Thoracic aorta (tissue), 2 donors: ENCODE results near the gene SLC48A1. TPM values are rescaled to one million over a fixed set of nuclear protein-coding genes. Genes with fewer than 3 reads are reported as not detected.

Source experiments
- ATAC-seq: fragments of 150-250 bp; one replicate; pipeline ENCODE4 v1.8.0; 2017; ENCODE audit warnings: low read depth; ENCODE audit not compliant: insufficient number of reproducible peaks, low FRiP score
- DNase-seq: peaks from one replicate; pipeline ENCODE4 v3.0.0-alpha.2; 2020; ENCODE audit warnings: low spot score
- H3K27ac ChIP-seq, 2 donors: fragments of 200-600 bp; sonication (generic); 1 replicate in 1 of 2; 2 replicates in 1 of 2; pipeline ENCODE4 v1.5.1; 2016; ENCODE audit warnings: mild to moderate bottlenecking in 2 of 2, moderate library complexity in 2 of 2
- H3K27me3 ChIP-seq: fragments of 200-600 bp; sonication (generic); replicated peaks from 2 replicates; pipeline ENCODE4 v1.6.0; 2016; ENCODE audit warnings: mild to moderate bottlenecking; ENCODE audit not compliant: insufficient read depth
- H3K36me3 ChIP-seq: fragments of 200-600 bp; sonication (generic); one replicate; pipeline ENCODE4 v1.5.1; 2016
- H3K4me1 ChIP-seq, 2 donors: fragments of 200-600 bp; sonication (generic); 1 replicate in 1 of 2; 2 replicates in 1 of 2; pipeline versions ENCODE4 v1.5.1 to v1.6.0; 2016; ENCODE audit warnings: low read depth in 2 of 2, mild to moderate bottlenecking in 1 of 2; ENCODE audit not compliant: control insufficient read depth in 1 of 2
- H3K4me3 ChIP-seq: fragments of 200-600 bp; sonication (generic); 2 replicates; pipeline ENCODE4 v1.5.1; 2016; ENCODE audit warnings: mild to moderate bottlenecking
- H3K9me3 ChIP-seq: fragments of 200-600 bp; sonication (generic); 2 replicates; pipeline ENCODE4 v1.5.1; 2016
- CTCF ChIP-seq: fragments of 200-600 bp; sonication (generic); IDR thresholded peaks from one replicate; pipeline ENCODE4 v1.5.1; 2019; ENCODE audit warnings: antibody characterized with exemption
- total RNA-seq, 2 donors: library from RNA; depleted of rRNA; stranded (reverse); fragments of >200 nt; gene quantifications; one replicate each; pipeline versions ENCODE4 v1.1.0 to v1.2.3, GENCODE V29; 2016

The SLC48A1 gene
- total RNA-seq, 2 donors from 2014 or later, result 60.5 to 107 TPM

- Histone ChIP-seq H3K4me1 (peaks cover 62 to 78% of the 10 kb centered on the region in 2 donors), H3K27ac (peak overlapping the region; percentile 98 to 99), H3K9me3 (no peaks in the 10 kb centered on the region), H3K27me3 (no peaks in the 10 kb centered on the region), H3K36me3 (no peaks in the 10 kb centered on the region), H3K4me3 (no peak overlapping the region)
- ATAC-seq (no peak), DNase-seq (no peak)
- TF ChIP-seq CTCF, result no peak
These were observed 49.8 kb downstream of the SLC48A1 start for GRCh38 chr12:47822863-47823262.

GRCh38 chr12:47823422-47824086, 50.5 kb downstream of the SLC48A1 start:
- H3K4me3 ChIP-seq, result no peak overlapping the region
- ATAC-seq (no peak), DNase-seq (no peak)
- H3K4me1 ChIP-seq, result peaks cover 63 to 78% of the 10 kb centered on the region in 2 donors
- H3K27me3 ChIP-seq, result no peaks in the 10 kb centered on the region
- H3K27ac ChIP-seq, result peak overlapping the region; percentile 98 to 99
- H3K9me3 ChIP-seq, result no peaks in the 10 kb centered on the region
- TF ChIP-seq CTCF, result no peak
- no peaks in the 10 kb centered on the region for H3K36me3 ChIP-seq

GRCh38 chr12:47824198-47824597, 51.2 kb downstream of the SLC48A1 start:
- Histone ChIP-seq H3K4me3 (no peak overlapping the region), H3K9me3 (no peaks in the 10 kb centered on the region), H3K36me3 (no peaks in the 10 kb centered on the region), H3K27me3 (no peaks in the 10 kb centered on the region), H3K4me1 (peaks cover 67 to 81% of the 10 kb centered on the region in 2 donors), H3K27ac (peak overlapping the region; percentile 98 to 99)
- TF ChIP-seq CTCF, result no peak
- DNase-seq, result no peak
- ATAC-seq, result no peak

GRCh38 chr12:47824635-47825034, 51.6 kb downstream of the SLC48A1 start:
- TF ChIP-seq CTCF, result no peak
- Histone ChIP-seq H3K9me3 (no peaks in the 10 kb centered on the region), H3K4me3 (no peak overlapping the region), H3K27ac (peak overlapping the region; percentile 98 to 99), H3K4me1 (peaks cover 71 to 86% of the 10 kb centered on the region in 2 donors), H3K36me3 (no peaks in the 10 kb centered on the region), H3K27me3 (no peaks in the 10 kb centered on the region)
- no peak for ATAC-seq
- DNase-seq, result no peak

- no peak overlapping the region for H3K4me3 ChIP-seq
- peaks cover 71 to 87% of the 10 kb centered on the region in 2 donors for H3K4me1 ChIP-seq
- H3K27ac ChIP-seq, result peak overlapping the region; percentile 98 to 99
- DNase-seq, result no peak
- no peak for TF ChIP-seq CTCF
- H3K27me3 ChIP-seq, result no peaks in the 10 kb centered on the region
- ATAC-seq, result peak; percentile 10
- no peaks in the 10 kb centered on the region for H3K9me3 ChIP-seq
- no peaks in the 10 kb centered on the region for H3K36me3 ChIP-seq
These were observed 52.2 kb downstream of the SLC48A1 start for GRCh38 chr12:47825173-47825639.
